Activated T-helper 1 cell treated with anti-CD3 and anti-CD28 coated beads, Interleukin-2, amount 50 U/mL, for 16 hours (primary cell): ENCODE results near the gene GSS.

Experiments
- DNase-seq, 2 donors: peaks; one replicate each; pipeline ENCODE4 v3.0.0-alpha.2; 2020; ENCODE audit warnings: low read depth in 1 of 2, low spot score in 1 of 2

GSS gene

DNA sequence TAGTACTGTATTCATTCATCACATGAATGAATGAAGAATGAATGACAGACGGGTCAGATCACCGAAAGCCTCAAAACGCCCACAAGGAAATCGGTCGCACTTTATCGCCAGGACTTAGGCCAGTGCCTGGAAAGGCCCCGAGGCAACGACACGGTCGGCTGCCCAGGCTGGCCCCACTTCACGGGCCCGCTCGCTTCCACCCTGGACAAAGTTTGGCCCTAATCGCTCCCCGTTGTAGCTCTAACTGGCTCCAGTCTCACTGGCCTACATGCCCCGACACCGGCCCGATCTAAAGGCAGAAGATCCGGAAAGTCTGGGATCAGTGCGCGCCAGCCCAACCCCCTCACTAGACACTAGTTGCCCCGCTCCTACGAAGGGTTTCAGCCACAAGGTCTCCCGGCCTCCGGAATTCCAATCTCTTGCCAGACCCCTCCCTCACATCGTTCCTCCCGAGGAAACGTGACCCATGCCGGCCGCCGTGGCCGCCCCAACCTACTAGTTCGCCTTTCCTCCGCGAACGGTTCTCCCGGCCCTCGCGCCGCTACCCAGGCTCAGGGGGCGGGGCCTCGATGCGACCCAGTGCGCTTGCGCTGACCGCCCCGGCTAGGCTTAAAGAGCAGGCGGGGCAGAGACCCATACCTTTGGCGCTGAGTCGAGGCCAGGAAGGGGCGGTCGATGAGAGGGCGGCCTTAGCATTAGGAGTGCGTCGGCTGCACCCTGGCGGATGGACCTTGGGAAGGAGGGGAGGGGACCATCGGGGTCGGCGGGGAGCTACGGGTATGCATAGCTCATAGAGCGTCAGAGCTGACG, at the start of gene GSS, which contains the start of gene MYH7B:
GSS (minus strand) TSS at position 576 of the 810 bp plus-strand sequence. CDS start 3,954 bp downstream, outside the sequence.
MYH7B (plus strand) TSS at position 638 of the 810 bp plus-strand sequence. CDS start 22,138 bp downstream, outside the sequence.
- peak; percentile 94 to 96 for DNase-seq

DNA sequence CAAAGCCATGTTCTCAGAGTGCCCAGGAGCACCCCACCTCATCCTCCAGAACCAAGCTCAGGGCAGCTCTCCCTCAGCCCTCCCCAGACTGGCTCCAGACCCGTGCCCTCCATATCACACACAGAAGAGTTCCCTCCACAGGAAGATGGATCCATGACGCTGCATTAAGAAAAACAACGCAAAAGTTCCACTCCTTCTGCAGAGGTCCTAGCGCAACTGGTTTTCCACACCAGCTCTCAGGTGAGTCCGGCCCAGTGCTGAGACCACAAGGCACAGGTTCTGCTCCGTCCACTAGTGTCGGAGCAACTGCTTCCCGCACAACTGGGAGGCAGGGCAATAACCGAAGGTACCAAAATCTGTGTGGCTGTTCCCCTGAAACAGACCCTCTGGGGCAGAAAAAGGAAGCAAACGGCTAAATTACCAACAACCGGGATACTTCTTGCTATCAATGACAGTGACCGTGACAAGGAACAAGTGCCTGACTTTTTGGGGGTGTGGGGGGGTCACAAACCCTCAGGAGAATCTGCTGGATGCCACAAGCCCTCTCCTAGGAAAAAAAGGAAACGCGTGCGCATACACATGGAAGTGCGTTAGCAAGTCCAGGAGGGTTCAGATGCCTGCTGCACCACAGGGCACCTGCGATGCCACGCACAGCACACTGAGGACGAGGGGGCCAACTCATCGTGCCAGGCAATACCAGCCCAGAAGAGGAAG, 49.3 kb upstream of the GSS start:
- DNase-seq, result no peak

DNA sequence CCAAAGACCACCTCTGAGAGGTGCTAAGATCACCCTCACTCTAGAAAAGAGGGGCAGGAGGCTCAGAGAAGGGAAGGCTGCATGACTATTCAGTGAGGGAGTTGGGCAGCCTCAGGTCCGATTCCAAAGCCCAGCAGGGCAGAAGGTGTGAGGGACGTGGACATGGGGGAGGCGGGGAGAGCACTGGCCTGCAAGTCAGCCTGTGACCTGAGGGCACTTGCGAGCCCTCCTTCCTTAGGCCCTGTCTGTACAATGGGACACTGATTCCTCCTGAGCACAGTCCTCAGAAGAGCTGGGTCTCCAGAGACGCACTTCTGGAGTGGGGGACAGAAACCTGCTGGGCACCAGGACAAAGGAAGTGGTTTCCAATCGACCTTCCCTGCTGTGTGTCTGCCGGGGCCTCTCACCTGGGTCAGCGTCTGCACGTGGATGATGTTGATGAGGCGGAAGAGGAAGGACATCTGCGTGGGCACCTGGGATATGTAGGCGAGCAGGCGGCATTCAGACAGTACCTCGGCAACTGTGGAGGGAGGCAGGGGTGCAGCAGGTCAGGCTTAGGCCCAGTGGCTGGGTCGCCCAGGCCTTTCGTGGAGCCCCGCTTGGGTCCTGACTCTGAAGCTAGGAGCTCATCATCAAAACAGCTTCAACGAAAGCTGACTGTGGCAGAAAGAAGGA, 48.6 kb upstream of the GSS start:
- no peak for DNase-seq

DNA sequence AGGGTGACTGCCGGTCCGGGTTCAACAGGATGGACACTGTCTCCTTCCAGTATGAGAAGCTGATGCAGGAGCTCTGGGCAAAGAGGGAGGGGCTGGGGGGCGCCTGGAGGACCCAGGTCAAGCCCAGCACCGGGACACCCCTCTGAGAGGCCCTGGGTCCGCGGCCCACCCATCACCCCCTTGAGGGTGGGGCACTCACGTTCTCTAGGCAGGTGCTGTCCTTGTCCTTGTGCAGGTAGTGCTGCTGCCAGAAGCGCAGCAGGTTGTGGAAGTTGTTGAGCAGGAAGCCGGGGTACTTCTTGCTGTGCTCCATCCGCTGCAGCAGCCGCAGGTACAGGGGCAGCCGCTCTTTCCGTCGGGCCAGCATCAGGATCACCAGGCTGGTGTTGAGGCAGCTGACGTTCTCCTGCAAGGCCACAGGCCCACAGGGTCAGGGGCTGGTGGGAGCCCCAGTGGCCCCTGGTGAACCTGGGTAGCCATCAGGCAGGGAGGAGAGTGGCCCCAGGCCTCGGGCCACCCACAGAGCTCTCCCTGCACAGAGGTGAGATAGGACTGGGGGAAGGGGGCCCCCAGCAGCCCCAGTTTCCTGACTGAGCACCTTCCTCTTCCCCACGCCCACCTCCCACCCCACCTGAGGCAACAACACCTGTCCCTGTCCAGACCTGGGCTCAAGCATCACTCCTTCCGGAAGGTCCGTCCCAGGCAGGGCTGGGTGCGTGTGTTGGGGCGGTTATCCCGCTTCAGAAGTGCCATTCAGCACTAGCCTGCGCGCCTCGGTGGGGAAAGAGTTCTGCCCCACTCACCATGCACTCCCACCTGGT, 47.8 kb upstream of the GSS start:
- DNase-seq, result no peak

DNA sequence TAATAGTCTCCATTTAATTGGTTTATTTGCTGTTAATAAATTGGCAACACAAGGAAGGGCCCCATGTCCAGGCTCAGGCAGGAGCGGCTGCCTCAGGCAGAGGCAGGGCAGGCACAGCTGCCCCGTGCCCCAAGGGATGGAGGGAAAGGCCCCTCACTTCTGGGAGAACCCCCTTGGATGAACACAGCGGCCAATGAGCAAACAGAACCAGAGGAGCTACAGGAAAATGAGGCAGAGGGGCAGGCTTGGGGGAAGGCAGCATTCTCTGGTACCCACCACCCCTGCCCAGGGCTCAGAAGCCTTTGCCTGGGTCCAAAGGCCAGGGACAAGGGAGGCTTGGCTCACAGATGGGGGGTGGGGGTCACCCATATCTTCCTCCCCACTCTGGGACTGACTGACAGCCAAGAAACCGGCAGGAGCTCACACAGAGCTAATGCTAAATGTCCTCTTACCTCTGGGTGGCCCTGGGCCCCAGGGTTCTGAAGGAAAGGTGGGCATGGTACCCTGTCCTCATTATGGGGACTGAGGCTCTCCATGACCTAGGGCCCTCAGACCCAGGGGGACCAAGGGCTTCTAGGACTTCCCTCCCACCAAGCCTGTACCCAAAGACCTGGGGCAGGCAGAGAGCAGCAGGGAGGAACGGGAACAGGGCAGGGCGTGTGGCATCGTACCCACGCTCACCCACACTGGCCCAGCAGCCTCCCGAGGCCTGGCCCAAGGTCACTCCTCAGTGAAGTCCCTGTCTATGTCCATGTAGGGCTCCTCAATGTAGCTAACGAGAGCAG, 47.0 kb upstream of the GSS start:
- no peak for DNase-seq

DNA sequence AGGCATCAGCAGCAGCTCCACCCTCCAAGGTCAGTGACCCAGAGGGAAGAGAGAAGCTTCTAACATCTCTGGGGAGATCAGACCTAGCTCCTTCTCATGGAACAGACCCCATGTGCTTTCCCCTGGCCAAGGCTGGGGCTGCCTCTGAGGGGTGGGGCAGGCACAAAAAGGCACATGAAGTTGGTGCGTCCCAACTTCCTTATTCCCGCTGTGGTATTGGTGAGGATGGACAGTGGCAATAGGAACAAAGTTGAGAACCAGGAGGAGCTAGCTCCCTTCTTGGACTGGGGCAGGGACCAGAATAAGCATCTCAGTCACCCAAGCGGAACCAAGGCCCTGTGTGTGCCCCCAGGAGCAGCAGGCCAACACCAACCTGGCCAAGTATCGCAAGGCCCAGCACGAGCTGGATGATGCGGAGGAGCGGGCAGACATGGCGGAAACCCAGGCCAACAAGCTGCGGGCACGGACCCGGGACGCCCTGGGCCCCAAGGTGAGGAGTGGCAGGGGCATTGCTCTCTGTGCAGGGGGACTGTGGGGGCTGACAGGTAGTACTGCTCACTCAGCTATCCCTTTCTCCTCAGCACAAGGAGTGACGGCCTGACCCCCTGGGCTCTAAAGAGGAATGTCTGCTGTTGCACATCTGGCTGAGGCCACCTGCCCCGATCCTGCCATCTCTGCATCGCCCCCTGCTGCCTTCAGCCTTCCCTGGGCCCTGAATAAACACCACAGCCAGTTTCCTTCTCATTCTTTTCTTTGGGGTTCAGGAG, 46.2 kb upstream of the GSS start:
- no peak for DNase-seq

DNA sequence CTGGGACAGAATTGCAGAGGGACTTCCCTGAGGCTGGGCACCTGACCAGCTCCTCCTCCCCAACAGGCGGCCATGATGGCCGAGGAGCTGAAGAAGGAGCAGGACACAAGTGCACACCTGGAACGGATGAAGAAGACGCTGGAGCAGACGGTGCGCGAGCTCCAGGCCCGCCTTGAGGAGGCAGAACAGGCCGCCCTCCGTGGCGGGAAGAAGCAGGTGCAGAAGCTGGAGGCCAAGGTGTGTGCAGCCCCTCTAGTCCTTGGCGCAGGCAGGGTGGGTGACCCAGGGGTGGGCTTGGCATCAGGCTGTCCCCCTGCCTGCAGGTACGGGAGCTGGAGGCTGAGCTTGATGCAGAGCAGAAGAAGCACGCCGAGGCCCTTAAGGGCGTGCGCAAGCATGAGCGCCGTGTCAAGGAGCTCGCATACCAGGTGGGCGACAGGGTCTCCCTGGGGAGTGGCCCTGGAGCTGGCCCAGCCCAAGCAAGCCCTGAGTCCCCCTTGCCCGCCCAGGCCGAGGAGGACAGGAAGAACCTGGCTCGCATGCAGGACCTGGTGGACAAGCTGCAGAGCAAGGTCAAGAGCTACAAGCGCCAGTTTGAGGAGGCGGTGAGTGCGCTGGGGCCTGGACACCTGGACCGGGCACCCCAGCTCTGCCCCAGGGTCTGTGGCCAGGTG, 45.5 kb upstream of the GSS start:
- no peak for DNase-seq

DNA sequence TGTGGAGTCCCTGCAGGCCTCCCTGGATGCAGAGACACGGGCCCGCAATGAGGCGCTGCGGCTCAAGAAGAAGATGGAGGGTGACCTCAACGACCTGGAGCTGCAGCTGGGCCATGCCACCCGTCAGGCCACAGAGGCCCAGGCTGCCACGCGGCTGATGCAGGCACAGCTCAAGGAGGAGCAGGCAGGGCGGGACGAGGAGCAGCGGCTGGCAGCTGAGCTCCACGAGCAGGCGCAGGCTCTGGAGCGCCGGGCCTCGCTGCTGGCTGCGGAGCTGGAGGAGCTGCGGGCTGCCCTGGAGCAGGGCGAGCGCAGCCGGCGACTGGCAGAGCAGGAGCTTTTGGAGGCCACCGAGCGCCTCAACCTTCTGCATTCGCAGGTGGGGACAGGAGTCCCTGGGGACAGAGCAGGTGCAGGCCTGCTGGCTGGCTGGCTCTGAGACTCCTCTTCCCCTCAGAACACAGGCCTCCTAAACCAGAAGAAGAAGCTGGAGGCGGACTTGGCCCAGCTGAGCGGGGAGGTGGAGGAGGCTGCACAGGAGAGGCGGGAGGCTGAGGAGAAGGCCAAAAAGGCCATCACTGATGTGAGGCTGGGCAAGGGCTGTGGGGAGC, 44.8 kb upstream of the GSS start:
- no peak for DNase-seq

DNA sequence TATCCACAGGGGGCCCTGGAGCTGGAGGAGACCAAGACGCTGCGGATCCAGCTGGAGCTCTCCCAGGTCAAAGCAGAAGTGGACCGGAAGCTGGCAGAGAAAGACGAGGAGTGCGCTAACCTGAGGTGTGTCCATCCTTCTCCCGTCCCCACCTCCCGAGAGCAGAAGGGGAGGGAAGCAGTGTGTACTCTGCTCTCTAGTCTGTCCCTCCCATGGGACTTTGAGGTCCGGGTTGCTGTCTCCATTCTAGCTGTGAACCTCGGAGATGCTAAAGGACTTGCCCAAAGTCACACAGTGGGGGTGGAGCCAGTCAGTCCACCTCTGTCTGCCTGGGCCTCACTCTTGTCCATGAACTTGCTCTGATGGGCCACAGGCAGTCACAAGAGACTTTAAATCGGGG, 44.2 kb upstream of the GSS start:
- no peak for DNase-seq

DNA sequence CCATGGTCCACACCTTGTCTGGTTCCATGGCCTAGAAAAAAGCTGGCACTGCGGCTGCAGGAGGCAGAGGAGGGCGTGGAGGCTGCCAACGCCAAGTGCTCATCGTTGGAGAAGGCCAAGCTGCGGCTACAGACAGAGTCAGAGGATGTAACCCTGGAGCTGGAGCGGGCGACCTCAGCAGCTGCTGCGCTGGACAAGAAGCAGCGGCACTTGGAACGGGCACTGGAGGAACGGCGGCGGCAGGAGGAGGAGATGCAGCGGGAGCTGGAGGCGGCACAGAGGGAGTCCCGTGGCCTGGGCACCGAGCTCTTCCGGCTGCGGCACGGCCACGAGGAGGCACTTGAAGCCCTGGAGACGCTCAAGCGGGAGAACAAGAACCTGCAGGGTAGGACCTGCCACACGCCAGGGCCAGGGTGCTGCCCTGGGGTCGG, 43.4 kb upstream of the GSS start:
- DNase-seq, result no peak

DNA sequence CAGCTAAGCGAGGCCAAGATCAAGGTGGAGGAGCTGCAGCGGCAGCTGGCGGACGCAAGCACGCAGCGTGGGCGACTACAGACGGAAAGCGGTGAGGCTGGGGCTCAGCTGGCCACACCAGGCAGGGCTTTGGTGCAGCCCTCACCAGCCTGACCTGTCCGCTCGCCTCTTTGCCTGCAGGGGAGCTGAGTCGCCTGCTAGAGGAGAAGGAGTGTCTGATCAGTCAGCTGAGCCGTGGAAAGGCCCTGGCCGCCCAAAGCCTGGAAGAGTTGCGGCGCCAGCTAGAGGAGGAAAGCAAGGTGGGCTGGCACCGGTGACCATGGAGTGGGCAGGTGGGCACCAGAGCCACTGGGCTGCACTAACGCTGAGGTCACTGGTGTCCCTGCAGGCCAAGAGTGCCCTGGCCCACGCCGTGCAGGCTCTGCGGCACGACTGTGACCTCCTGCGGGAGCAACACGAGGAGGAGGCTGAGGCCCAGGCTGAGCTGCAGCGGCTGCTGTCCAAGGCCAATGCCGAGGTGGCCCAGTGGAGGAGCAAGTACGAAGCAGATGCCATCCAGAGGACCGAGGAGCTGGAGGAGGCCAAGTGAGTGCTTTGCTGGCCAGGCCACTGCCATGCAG, 42.8 kb upstream of the GSS start:
- no peak for DNase-seq

DNA sequence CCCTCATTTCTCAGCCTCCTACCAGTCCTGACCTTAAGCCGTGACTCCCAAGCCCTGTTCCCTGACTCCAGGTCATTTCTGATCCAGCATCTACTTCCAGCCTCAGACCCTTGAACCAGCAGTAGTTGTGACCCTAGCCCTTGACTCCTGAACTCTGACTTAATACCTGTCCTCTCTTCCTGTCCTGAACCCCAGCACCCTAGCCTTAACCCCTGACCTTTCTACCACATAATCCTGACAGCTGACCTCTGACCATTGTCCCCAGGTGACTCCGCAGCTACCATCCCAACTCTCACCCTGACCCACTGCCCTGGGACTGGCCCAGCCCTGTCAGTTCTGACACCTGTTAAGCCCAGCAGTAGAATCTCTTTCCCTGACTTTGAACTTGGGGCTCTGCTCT, 42.2 kb upstream of the GSS start:
- DNase-seq, result no peak

DNA sequence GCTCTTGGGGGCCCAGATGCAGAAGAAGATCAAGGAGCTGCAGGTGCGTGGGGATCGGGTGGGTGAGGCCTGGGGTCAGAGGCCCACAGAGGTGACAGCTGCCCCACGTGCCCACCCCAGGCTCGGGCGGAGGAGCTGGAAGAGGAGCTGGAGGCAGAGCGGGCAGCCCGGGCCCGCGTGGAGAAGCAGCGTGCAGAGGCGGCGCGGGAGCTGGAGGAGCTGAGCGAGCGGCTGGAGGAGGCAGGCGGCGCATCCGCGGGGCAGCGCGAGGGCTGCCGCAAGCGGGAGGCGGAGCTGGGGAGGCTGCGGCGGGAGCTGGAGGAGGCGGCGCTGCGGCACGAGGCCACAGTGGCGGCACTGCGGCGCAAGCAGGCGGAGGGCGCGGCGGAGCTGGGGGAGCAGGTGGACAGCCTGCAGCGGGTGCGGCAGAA, 41.5 kb upstream of the GSS start:
- DNase-seq, result no peak

DNA sequence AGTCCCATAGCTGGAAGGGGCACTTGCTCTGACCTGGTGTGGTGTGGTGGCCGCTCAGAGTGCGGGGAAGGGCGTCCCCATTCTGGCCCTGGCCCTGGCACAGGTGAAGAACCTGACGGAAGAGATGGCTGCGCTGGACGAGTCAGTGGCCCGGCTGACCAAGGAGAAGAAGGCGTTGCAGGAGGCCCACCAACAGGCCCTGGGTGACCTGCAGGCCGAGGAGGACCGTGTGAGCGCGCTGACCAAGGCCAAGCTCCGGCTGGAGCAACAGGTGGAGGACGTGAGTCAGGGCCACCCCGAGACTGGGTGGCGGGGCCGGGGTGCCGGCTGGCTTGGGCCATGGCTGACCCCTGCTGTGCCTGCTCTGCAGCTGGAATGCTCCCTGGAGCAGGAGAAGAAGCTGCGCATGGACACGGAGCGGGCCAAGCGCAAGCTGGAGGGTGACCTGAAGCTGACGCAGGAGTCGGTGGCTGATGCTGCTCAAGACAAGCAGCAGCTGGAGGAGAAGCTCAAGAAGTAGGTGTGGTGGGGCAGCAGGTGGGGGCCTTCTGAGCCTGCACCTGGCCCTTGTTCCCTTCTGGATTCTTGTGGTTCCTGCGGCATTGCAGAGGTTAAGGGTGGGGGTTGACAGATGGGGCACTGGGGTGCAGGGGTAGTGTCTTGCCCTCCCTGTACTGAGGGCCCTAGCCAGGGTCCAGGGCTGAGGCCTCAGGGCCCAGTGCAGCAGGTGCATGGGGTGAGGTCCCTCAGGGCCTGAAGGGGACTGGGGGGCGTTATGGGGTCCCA, 40.8 kb upstream of the GSS start:
- no peak for DNase-seq

DNA sequence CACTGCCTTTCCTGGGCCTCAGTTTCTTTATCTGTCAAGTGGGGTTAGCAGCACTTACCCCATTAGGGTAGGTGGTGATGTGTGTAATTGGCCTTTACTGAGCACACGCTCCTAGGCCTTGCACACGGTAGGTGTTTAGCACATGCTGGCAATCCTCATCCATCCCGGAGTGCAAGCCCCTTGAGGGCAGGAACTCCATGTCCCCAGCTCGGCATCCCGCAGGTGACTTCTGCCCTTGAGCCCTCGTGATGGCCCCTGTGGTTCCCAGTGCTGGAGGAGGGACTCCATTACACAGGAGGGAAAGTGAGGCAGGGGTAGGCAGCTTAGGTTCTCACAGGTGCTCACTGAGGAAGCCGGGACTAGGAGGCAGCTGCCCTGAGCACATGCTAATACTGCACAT, 40.1 kb upstream of the GSS start:
- no peak for DNase-seq

DNA sequence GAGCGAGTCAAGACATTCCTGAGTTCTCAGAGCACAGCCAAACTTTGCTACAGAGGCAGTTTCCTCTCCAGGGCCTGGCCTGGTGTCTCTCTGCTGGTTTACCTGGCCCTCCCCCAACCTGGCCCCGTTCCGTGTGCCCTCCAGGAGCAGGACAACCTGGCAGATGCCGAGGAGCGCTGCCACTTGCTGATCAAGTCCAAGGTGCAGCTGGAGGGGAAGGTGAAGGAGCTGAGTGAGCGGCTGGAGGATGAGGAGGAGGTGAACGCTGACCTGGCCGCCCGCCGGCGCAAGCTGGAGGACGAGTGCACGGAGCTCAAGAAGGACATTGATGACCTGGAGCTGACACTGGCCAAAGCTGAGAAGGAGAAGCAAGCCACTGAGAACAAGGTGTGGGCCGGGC, 39.6 kb upstream of the GSS start:
- DNase-seq, result no peak

DNA sequence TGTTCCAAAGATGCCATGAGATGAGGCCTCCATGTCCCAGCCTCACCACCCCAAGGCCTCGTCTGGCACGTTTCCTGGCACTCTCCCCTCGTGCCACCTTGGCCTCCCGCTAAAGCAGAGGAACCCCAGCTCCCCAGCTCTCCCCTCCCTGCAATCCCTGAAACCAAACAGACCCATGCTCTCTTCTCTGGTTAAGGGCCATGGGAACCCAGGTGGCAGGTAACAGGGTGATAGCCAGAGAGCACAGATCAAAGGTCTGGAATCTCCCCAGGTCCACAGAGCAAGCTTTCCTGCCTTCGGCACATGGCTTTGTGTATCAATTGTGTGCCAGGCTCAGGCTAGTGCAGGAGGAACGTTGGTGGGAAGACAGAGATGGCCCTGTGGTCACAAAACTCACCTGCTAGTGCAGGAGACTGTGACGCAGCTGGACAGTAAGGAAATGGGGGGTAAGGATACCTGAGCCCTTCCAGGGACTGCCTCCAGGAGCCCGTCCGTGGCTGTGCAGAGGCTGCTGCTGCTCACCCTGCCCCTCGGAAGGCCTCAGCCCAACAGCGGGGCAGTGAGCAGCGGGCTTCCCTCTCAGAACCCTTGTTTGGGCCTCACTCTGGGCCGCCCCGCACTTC, 39.0 kb upstream of the GSS start:
- no peak for DNase-seq
